GM12873 (cell line): ENCODE data around the gene ZFP69.
A peak's percentile ranks its signal among the peaks of the same experiment; 100 is the strongest.

Experiments
- CTCF ChIP-seq: IDR thresholded peaks from 2 replicates; pipeline ENCODE4 v1.5.1; 2012; ENCODE audit warnings: low read depth, mild to moderate bottlenecking, moderate library complexity, low read length, control low read depth; ENCODE audit not compliant: insufficient read depth; ENCODE audit errors: missing control alignments

ZFP69 gene

GRCh38 chr1:40449684-40450494 is 27.2 kb upstream of the ZFP69 start, which contains the start of gene ZFP69B:
ZFP69B (plus strand) TSS chr1:40450476; CDS start chr1:40450962, 486 bp downstream.
- TF ChIP-seq CTCF: peak; percentile 13

- TF ChIP-seq CTCF: no peak
These were observed 26.4 kb upstream of the ZFP69 start for GRCh38 chr1:40450495-40451237.

GRCh38 chr1:40451238-40451585 is 25.9 kb upstream of the ZFP69 start:
- TF ChIP-seq CTCF: no peak

- no peak for TF ChIP-seq CTCF
These were observed 22.2 kb upstream of the ZFP69 start for GRCh38 chr1:40454873-40455272.

- no peak for TF ChIP-seq CTCF
These were observed 14.0 kb upstream of the ZFP69 start for GRCh38 chr1:40462956-40463590.

GRCh38 chr1:40469327-40469726 is 7.8 kb upstream of the ZFP69 start:
- TF ChIP-seq CTCF: no peak

- no peak for TF ChIP-seq CTCF
These were observed 1.8 kb upstream of the ZFP69 start for GRCh38 chr1:40475268-40475667.
